Activated T-helper 1 cell treated with anti-CD3 and anti-CD28 coated beads, Interleukin-12 subunit alpha, Interleukin-12 subunit beta, Interleukin-2, Interleukin-4 antibody, amounts not matched to agents 30 ng/mL and 10 ng/mL and 1 ng/mL, durations not matched to agents 14 hours and 24 hours and 36 hours (primary cell): ENCODE data around the gene BLZF1. TPM values are rescaled to one million over a fixed set of nuclear protein-coding genes. Genes with fewer than 3 reads are reported as not detected.

Source experiments
- DNase-seq: peaks from one replicate; pipeline ENCODE4 v3.0.0; 2021; ENCODE audit warnings: low spot score
- H3K27ac Mint-ChIP-seq: one replicate; pipeline ENCODE4 v1.8.0; 2021; ENCODE audit warnings: mild to moderate bottlenecking, mixed read lengths
- H3K27me3 Mint-ChIP-seq: one replicate; pipeline ENCODE4 v1.8.0; 2022; ENCODE audit warnings: mild to moderate bottlenecking, moderate library complexity, mixed read lengths; ENCODE audit not compliant: insufficient read depth
- H3K36me3 Mint-ChIP-seq: one replicate; pipeline ENCODE4 v1.8.0; 2021; ENCODE audit warnings: low read depth, mixed read lengths
- H3K4me1 Mint-ChIP-seq: one replicate; pipeline ENCODE4 v1.8.0; 2021; ENCODE audit warnings: low read depth, mixed read lengths
- H3K4me3 Mint-ChIP-seq: one replicate; pipeline ENCODE4 v1.8.0; 2021; ENCODE audit warnings: mild to moderate bottlenecking, moderate library complexity, mixed read lengths
- H3K9me3 Mint-ChIP-seq: one replicate; pipeline ENCODE4 v1.8.0; 2021; ENCODE audit warnings: mixed read lengths
- intact Hi-C: fragments of 100-400 bp; cut with micrococcal nuclease; formaldehyde crosslinking; loops from one replicate; pipeline ENCODE4 v1.15.1; 2024
- total RNA-seq: library from RNA; stranded (reverse); gene quantifications from 2 replicates; pipeline ENCODE4 v1.2.3, GENCODE V29; 2022

The BLZF1 gene
- total RNA-seq, 1 donor from 2014 or later = 15.1 TPM

DNA sequence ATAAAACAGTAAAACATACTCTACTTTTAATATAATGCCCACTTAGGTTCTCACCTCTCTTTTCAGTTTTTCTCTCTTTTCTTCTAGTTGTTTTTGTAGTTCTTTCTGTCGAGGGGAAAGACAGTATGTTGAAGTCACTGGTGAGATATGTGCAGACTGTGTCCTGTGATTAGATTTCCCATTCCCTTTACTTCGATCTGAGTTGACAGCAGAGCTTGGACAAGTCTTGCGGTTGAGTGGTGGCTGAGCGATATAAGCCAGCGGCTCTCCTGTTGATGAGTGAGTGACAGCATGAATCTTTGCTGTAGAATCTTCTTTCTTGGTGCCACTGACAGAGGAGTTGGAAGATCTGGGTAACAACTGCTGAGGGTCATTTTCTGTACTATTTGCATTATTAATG lies 53.3 kb downstream of the BLZF1 start:
- Mint-ChIP-seq H3K4me1 (no peaks in the 10 kb centered on the region), H3K36me3 (no peaks in the 10 kb centered on the region), H3K9me3 (no peaks in the 10 kb centered on the region), H3K4me3 (no peak overlapping the region), H3K27me3 (peaks cover 55% of the 10 kb centered on the region), H3K27ac (no peak overlapping the region)
- intact Hi-C loops = no loop called here
- no peak for DNase-seq

DNA sequence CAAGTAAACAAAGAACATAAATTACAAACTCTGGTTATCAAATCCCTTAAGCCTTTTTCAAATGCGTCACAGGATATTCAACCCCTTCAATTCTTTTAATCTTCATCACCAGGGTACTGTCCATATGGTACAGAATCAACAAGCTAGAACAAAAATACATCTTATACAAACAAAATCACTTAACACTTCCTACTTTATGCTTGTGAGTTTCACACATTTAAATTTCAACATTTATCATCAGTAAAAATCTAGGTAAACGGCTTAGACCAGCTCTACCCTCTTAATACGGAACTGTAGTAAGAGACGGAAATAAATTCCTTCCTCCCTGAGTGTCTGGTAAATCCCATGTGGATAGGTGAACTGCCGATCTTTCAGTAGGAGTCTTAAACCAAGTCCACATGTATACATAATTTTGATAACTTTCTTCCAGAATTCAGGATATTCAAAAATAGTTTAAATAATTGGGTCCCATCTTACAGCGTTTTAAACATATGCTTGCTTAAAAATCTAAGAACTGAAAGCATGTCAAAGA lies 58.2 kb downstream of the BLZF1 start:
- Mint-ChIP-seq H3K36me3 (no peaks in the 10 kb centered on the region), H3K4me3 (no peak overlapping the region), H3K4me1 (peaks cover 7% of the 10 kb centered on the region), H3K27ac (no peak overlapping the region), H3K9me3 (peaks cover 4% of the 10 kb centered on the region), H3K27me3 (peaks cover 72% of the 10 kb centered on the region)
- intact Hi-C loops = loop anchor here (2.0 kb wide), 2 partner anchors 57 to 59 kb away; partner anchors contain the start of genes BLZF1 and SLC19A2
- DNase-seq = no peak

DNA sequence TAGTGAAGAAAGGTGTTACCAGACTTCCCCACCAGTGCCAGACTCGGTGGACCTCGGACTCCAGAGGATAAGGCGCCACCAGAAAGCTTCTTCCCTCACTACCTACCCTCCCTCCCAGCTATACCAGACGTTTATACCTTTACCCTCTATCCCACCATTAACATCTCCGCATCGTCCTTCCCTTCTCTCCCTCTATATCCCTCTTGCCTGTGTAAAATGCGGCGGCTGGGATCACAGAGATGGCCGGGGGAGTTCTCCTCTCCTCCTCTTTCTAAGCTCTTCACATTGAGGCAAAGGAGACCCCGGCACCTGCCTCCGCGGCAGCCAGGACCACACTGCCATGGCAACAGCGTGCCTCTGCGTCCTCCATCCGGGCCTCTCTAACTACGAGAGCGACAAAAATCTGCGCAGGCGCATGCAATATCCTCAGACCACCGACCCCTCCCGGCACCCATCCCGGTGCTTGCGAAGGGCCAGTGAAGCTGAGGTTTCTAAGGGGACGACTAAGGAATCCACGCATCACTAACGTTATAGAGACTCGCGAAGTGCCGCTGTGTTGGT lies 59.2 kb downstream of the BLZF1 start, which contains the start of gene CCDC181:
Gene CCDC181, minus strand, starts transcription at position 394 of the 561 bp plus-strand sequence. CDS start 2,547 bp downstream, outside the sequence.
- Mint-ChIP-seq H3K4me1 (peaks cover 7% of the 10 kb centered on the region), H3K27me3 (peaks cover 68% of the 10 kb centered on the region), H3K27ac (no peak within 1 kb of the TSS), H3K36me3 (no peaks in the 10 kb centered on the region), H3K4me3 (peak within 1 kb of the TSS; percentile 92), H3K9me3 (peaks cover 8% of the 10 kb centered on the region)
- peak; percentile 65 for DNase-seq
- intact Hi-C loops = loop anchor here (2.0 kb wide), 2 partner anchors 58 kb away; partner anchors contain the start of genes BLZF1 and SLC19A2

Other genes with a start within 250 kb of the BLZF1 start
- 13.9 and 25.8 TPM in 2 replicates for gene NME7, start 398 bp upstream of the BLZF1 start, total RNA-seq
- not detected in 2 replicates for gene CCDC181, start 59.3 kb downstream of the BLZF1 start, total RNA-seq
- 12.8 and 14.0 TPM in 2 replicates for gene SLC19A2, start 117.7 kb downstream of the BLZF1 start, total RNA-seq
- gene F5, start 218.3 kb downstream of the BLZF1 start, total RNA-seq = 58.0 and 58.2 TPM in 2 replicates